ENCODE measurements around the gene MKNK1.

The MKNK1 gene

DNA sequence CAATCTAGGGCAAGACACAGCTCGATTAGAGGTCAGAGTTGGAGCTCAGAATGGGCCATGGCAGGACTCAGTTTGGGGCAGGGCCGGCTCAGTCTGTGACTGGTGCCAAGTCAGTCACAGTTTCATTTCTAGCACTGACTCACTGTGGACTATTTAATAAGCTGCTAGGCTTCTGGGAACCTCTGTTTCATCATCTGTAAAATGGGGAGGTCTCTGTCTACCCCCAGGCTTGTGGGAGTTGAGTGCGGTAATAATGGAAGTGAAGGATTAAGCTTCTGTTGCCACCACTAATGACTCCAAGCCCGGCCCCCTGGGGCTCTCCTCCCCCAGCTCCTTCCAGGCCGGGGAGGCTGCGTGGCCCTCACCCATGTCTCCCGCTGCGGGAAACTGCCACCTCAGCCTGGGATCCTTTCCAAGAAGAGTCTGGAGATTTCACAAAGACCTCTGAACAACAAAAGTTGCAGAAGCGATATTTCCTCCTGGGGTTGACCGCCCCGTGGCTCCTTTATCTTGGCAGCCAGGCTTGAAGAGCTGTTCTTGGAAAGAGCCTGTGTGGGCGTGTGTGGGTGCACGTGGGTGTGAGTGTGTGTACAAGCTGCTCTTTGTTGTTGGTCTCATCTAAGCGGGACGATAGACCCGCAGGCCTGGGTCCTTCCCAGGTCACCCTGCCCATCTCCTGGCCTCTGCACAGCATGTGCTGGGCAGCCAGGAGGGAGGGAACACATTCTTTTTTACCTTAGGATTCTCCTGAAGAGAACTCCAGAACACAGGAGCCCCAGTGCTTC, 81.7 kb downstream of the MKNK1 start:
- DNase-seq (ENCODE audit: low read depth in 2 of 2), result peak in 1 of 2 donors; percentile 18

DNA sequence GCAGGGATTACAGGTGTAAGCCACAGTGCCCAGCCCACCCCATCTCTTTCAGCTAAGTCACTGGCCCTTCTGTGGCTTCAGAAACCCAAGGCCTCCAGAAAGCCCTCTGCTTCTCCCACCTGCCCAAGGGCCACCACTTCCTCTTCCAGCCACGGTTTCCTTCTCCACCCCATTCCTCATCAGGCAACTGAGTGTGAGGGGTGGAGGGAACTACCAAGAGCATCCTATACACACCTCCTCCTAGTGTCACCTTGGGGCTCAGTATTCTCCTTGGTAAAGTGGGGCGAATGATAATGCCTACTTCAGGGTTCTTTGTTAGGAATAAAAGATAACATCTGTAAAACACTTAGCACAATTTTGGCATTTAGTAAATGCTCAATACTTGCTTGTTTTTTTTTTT, 82.7 kb downstream of the MKNK1 start:
- no peak for DNase-seq (ENCODE audit: low read depth in 2 of 2)

DNA sequence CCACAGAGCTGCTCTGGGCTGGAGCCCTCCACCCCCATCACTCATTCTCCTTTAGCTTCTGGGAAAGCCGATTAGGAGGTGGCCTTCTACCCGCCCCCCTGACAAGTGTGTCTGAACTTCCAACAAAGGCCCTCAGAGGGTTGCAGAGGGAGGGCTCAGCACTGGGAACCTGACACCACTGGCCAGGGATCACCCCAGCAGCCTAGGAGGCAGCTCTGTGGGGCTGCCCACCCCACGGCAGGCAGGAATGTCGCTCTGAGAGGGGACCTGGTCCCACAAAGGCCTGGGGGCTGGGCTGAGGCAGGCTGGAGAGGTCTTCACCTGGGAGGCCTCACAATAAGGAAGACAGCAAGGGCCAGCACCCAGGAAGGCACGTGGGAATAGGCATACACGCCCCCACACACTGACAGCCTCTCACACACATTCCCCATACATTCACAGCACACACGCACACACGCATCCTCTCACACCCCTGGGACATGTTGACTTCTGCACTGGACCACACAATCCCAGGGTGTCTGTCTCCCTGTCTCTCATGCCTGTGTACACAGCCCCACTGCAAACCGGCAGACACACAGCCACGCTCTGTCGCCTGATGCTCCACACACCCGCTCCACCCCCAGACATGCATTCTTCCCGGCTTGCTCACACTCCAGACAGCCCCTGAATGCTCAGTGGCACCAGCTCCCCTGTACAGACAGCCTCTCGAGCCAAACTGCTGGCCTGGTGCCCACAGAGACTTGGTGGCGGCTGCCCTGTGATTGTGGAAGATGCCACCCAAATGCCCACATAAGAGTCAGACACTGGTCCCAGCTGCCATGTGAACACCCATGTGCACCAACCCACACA, 83.8 kb downstream of the MKNK1 start:
- no peak for DNase-seq (ENCODE audit: low read depth in 2 of 2)

- no peak for DNase-seq (ENCODE audit: low read depth in 2 of 2)
These were observed 84.9 kb downstream of the MKNK1 start for GRCh38 chr1:46519209-46519608.

DNA sequence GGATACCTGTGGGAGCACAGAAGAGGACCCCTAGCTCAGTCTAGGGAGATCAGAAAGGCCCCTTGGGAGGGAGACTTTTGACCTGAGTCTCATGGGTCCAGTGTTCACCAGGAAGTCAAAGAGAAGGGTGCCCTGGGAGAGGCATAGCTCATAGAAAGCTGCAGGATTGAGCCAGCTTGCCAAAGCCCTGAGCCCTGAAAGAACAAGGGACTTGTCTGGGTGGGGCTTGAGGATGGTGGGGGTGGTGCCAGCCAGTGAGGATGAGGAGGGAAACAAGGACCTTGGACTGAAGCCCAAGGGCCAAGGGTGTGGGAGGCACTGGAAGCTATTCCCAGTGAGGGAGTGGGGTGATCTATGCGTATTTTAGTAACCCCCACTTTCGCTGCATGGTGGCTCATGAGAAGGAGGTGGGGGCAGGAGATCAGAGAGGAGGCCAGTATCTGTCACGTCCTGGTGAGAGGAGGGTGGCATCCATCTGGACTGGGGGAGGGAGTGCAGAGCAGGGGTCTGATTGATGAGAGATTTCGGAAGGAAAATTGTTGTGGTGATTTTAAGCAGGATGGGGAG, 86.1 kb downstream of the MKNK1 start:
- DNase-seq (ENCODE audit: low read depth in 2 of 2), result no peak

DNA sequence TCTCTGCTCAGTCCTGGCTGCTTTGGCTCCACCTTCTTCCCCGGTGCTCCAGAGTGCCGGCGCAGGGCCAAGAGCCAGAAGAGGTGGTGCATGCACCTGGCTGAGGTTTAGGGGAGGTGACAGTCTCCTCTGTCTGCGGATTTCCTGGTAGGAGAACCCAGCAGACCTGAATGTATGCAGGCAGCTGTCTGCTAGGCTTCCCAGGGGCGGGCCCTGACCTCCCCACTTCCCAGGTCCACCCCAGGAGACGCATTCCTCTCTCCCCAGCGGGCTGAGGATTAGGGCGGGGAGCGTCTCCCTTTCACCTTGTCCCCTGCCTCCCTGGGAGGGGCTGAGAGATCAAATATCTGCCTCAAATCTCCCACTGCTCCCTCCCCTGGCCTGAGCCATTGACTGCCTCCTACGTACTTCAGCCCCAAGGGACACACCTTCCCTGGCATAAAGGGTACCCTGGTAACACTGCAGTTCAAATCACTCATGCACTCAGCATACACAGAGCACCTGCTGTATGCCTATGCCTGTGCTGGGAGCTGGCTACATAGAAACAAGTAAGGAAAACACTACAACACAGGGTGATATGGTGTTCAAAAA, 87.0 kb downstream of the MKNK1 start:
- no peak for DNase-seq (ENCODE audit: low read depth in 2 of 2)

GRCh38 chr1:46516200-46516950, 87.7 kb downstream of the MKNK1 start:
- no peak for DNase-seq (ENCODE audit: low read depth in 2 of 2)

DNA sequence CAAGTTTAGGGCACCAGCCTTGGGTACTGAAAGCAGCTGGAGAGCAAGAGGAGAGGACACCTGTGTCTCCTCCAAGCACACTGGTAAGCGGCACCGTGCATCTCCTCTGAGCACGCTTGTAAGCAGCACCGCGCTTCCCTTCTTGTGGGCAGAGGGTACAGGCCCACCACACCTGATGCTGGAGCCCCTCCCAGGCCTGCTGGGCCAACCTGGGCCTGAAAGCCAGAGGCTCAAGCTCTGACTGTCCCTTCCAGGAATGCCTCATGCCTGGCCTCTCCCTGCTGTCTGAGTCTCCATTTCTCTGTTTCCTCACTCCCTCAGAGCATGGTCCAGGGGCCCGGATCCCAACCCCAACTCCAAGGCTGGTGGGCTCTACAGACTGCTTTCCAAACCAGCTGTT, 88.5 kb downstream of the MKNK1 start:
- DNase-seq (ENCODE audit: low read depth in 2 of 2), result no peak

GRCh38 chr1:46513536-46513935, 90.5 kb downstream of the MKNK1 start:
- DNase-seq (ENCODE audit: low read depth in 2 of 2), result no peak

DNA sequence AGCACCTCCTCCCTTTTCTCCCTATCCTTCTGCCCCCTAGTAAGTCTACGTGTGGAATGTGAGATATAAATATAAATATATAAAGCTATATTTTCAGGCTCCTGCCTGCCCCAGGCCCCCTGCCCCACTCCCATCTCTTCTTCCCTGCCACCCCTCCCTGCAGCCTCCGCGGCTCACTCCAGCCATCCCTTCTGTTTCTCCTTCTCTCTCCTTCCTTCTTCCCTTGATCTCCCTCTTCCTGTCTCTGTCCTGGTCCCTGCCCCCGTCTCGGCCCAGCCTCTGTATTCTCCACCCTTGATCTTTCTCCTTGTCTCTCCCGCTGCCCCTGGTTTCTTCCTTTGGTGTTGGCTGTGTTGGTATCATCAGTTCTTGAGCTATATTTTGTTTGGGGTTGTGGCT, 91.3 kb downstream of the MKNK1 start:
- DNase-seq (ENCODE audit: low read depth in 2 of 2), result no peak

DNA sequence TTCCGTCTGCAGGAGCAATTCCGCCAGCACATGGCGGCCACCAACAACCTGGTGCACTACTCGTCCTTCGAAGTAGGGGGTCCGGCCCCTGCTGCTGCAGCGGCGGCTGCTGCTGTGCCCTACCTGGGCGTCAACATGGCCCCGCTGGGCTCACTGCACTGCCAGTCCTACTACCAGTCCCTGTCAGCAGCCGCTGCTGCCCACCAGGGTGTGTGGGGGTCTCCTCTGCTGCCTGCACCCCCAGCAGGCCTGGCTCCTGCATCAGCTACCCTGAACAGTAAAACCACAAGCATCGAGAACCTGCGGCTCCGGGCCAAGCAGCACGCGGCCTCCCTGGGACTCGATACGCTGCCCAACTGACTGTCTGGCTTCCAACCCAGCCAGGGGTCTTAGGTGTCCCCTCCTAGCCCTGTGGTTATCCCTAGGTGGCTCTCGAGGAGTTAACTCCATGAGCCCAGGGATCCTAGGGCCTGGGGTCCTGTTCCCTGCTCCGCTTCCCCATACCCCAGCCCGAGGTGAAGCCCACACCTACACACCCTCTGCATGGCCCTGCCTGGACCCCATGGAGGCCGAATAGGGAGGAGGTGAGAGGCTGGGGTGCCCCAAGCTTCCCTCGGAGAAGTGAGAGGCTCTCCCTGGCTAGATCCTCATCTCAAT, 91.8 kb downstream of the MKNK1 start:
- no peak for DNase-seq (ENCODE audit: low read depth in 2 of 2)

DNA sequence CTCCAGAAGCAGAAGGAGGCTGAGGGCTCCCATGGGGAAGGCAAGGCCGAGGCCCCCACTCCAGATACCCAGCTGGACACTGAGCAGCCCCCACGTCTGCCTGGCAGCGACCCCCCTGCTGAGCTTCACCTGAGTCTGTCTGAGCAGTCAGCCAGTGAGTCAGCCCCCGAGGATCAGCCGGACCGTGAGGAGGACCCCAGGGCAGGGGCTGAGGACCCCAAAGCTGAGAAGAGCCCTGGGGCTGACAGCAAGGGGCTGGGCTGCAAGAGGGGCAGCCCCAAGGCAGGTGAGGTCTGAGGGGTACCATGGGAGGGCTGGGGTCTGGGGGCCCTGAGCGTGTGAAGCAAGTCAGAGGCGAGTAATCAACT, 93.1 kb downstream of the MKNK1 start:
- DNase-seq (ENCODE audit: low read depth in 2 of 2), result no peak

DNA sequence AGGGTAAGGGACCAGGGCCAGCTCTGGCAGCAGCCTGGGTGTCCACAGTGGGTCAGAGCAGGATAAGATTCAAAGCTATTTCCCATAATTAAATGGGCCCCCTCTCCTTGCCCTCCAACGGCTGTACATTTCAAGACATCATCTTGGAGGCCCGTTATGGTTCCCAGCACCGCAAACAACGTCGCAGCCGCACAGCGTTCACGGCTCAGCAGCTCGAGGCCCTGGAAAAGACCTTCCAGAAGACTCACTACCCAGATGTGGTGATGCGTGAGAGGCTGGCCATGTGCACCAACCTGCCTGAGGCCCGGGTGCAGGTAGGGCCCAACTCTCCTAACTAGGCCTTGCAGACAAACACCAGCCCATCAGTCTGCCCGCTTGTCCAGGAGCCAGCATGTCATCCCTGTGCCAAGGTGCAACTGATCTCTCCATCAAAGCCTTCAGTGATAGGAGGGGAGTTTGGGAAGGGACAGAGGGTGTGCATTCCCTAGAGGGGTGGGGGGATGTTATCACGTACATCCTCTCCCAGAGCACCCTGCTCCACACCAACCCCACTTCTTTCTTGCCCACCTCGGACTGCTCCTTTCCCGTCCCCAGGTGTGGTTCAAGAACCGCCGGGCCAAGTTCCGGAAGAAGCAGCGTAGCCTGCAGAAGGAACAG, 93.6 kb downstream of the MKNK1 start:
- no peak for DNase-seq (ENCODE audit: low read depth in 2 of 2)

GRCh38 chr1:46508757-46509156, 95.3 kb downstream of the MKNK1 start:
- no peak for DNase-seq (ENCODE audit: low read depth in 2 of 2)
